Stimulated activated CD8-positive, alpha-beta memory T cell treated with anti-CD3 and anti-CD28 coated beads, Interleukin-7, amount 100 ng/mL, for 24 hours (primary cell): ENCODE results near the gene CACNG1.
"Not testable (repeated sequence)": the region's sequence is repeated elsewhere in the genome, so short reads cannot be mapped to it uniquely, and the experiment has no call there.

ENCODE experiments used
- DNase-seq: peaks from one replicate; pipeline ENCODE4 v3.0.0-alpha.2; 2020; ENCODE audit warnings: low read depth

The CACNG1 gene

DNA sequence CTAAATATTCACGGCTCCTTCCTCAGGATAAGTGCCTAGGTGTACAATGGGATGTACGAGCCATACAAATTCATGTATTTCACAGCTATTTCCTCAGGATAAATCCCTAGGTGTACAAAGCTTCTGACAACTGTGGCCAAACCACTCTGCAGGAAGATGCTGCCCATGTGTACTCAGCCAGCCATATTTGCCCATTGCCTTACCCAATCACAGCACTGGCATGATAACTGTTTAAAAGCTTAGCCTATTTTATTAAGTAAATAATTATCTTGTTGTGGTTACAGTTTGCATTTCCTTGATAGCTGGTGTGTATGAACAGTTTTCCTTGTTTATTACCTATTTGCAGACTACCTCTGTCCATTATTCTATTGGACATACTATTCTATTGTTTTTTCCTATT lies 35.1 kb downstream of the CACNG1 start:
- DNase-seq, result no peak

DNA sequence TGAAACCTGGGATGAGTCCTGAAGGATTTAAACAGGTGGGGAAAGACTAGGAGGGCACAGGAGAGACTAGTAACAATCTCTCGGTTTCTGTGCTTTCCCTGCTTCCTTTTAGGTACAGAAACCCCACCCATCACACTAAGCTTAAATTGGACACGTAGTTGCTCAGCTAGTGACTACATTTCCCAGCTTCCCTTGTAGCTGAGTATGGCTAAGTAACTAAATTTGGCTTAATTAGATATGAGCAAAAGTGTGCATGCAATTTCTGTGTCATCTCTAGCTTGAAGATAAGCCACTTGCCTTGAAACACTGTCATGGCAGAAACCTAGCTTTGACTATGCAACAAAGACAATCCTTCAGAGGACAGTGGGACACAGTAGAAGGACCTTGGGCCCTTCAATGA lies 36.5 kb downstream of the CACNG1 start:
- DNase-seq, result no peak

DNA sequence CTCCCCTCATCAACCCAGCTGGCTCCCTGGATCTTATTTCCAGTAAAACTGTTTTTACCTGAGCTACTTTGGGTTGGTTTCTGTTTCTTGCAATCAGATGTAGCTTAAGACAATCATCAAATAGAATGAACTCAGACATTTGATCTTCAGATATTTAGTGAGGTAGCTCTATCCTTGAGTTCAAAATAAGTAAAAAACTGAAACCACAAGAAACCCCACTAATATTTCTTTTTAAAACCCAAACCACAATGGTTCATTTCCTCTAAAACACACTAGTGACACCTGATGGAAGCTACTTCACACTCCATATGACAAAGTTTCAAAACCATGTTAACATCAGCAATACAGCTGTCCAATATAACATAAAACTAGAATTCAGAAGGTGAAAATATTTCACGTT lies 37.8 kb downstream of the CACNG1 start:
- no peak for DNase-seq

DNA sequence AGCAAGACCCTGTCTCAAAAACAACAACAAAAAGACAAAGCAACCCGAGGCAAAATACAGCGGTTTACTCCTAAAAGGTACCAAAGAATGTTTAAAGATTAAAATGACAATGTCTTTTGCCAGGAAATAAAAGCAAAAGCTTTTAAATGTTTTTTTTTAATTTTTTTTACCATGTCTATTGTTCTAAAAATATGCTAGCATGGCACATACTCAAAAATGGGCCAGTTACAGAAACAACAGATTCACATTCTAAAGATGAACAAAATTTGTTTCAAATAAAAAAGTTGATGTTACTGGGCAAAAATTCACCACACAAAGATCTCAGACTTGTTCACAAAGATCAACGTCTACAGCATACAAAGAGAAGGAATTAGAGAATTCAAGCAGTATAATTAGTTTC lies 41.1 kb downstream of the CACNG1 start:
- no peak for DNase-seq

DNA sequence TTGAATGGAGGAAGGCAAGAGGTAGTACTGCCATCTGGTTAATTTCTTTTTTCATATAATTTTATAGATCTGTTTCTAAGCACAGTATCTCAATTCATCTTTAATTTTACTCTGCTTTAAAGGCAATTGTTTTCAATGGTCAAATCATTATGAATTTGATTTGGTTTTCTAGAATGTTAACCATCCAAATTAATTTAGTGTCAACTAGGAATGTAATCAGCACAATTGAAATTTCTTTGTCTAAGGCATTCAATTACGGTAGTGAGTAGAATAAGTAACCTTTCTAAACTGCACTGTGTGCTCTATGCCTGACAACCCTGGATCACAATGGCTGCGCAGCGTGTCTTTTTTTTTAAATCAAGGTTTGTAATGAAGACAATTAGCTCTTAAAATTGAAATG lies 44.3 kb downstream of the CACNG1 start:
- DNase-seq, result no peak

DNA sequence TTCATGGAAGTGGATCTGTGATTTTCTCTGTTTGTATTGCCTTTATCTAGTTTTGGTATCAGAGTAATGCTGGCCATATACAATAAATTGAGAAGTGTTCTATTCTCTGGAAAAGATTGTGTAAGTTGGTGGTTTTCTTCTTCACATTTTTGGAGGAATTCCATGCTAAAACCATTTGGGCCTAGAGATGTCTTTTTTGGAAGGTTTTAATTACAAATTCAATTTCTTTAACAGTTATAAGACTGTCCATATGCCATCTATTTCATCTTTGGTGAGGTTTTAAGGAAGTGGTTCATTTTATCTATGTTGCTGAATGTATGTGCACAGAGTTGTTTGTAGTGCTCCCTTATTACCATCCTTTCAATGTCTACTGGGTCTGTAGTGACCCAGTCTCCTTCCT lies 46.0 kb downstream of the CACNG1 start:
- DNase-seq, result no peak

DNA sequence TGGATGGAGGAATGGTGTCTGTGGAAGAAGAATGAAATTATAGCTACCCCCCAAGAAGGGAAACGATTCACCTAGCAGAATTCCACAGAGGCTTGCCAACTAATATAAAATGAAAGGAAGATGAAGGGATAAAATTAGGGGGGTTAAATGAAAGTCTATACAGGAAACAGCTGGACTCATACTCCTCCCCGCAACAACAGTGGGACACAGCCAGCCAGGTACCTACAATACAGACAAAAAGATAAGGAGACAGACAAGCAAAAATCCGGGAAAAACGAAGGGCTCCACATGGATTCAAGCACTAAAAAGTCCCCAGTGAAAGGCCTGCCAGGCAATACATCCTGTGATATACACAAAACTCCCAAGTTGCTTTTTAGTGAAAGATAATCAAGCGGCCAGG lies 47.9 kb downstream of the CACNG1 start:
- DNase-seq, result no peak

DNA sequence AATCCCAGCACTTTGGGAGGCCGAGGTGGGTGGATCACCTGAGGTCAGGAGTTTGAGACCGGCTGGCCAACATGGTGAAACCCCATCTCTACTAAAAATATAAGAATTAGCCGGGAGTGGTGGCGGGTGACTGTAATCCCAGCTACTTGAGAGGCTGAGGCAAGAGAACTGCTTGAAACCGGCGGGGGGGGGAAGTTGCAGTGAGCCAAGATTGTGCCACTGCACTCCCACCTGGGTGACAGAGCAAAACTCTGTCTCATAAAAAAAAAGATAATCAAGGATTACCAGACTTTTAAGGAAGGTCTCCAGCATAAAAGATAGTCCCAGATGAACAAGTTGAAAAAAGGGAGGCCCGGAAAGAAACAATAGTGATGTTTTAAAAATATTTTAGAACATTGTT lies 48.4 kb downstream of the CACNG1 start:
- not testable (repeated sequence) for DNase-seq

DNA sequence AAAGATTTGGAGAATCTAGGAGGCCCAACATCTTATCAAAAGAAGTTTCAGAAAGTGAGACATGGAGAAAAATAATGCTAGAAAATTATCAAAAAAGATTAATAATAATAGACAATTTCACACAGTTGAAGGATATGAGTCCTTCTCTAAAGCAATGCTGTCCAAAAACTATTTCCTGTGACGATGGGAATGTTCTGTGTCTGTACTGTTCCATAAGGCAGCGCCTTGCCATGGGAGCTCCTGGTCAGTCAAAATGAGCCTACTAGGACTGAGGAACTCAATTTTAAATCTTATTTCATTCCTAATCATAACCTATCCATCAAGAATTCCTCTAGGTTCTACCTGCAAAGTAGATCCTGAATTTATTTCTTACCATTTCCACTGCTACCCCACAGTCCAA lies 49.0 kb downstream of the CACNG1 start:
- DNase-seq, result no peak

DNA sequence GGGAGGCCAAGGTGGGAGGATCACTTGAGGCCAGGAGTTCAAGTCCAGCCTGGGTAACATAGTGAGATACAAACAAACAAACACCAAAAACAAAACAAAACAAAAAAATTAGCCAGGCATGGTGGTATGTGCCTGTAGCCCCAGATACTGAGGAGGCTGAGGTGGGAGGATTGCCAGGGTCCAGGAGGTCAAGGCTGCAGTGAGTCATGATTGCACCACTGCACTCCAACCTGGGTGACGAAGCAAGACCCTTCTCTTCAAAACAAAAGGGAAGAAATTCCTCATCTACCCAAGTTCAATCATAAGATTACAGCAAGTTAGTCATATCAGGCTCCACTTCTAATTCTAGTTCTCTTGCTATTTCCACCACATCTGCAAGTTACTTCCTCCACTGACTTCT lies 50.9 kb downstream of the CACNG1 start:
- not testable (repeated sequence) for DNase-seq

DNA sequence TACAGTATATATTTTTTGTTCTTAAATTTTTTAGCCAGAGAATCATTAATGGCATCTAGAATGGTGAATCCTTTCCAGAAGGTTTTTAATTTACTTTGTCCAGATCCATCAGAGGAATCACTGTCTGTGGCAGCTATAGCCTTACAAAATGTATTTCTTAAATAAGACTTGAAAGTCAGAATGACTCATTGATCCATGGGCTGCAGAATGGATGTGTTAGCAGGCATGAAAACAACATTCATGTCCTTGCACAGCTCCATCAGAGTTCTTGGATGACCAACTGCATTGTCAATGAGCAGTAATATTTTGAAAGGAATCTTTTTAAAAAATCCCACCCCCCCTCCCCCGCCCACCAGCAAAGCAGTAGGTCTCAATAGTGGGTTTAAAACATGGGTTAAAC lies 51.4 kb downstream of the CACNG1 start:
- no peak for DNase-seq

DNA sequence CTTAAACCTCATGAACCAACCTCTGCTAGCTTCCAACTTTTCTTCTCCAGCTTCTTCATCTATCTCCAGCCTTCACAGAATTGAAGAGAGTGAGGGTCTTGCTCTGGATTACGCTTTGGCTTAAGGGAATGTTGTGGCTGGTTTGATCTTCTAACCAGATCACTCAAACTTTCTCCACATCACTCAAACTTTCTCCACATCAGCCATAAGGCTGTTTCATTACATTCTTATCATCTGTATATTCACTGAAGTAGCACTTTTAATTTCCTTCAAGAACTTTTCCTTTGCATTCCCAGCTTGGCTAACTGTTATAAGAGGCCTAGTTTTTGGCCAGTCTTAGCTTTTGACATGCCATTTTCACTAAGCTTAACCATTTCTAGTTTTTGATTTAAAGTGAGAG lies 52.3 kb downstream of the CACNG1 start:
- DNase-seq, result no peak

DNA sequence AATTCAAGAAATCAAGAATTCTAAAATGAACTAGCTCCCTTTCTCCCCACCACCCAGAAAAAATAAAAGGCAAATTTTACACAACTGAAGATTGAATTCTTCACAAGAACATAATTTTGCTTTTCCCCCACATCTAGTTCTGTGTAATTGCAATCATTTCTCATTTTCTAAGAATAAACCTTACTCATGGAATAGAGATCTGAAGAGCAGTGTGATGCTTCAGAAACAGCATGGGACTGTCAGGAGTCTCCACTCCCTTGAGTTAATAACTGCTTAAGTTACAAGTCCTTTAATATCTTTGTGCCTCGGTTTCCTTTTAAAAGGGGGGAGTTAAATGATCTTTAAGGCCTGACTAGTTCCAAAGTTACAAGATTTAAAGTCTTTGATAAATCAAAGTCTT lies 53.7 kb downstream of the CACNG1 start:
- DNase-seq, result no peak

DNA sequence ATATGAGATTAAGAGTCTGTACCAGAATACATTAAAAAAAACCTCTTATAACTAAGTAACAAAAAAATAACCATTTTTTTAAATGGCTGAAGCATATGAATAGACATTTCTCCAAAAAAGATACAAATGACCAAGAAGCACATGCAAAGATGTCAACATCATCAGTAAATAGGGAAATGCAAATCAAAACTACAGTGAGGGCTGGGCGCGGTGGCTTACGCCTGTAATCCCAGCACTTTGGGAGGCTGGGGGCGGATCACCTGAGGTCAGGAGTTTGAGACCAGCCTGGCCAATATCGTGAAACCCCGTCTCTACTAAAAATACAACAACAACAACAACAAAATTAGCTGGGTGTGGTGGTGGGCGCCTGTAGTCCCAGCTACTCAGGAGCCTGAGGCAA lies 60.3 kb downstream of the CACNG1 start:
- not testable (repeated sequence) for DNase-seq

DNA sequence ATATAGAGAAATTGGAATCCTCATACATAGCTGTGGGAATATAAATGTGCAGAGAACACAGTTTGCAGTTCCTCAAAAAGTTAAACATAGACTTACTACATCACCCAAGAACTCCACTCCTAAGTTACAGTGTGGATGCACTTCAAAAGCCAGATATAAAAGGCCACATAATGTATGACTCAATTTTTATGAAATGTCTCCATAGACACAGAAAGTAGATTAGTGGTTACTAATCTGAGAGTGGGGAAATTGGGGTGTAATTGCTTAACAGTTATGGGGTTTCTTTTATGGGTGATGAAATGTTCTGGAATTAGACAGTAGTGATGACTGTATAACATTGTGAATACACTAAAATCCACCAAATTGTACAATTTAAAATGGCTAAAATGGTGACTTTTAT lies 60.9 kb downstream of the CACNG1 start:
- DNase-seq, result no peak
